NB4 (cell line): ENCODE measurements around the gene TENM4.

Source experiments
- DNase-seq: peaks from one replicate; pipeline ENCODE4 v3.0.0; 2010; ENCODE audit warnings: low read depth
- H3K4me3 ChIP-seq: one replicate; pipeline ENCODE4 v1.5.1; 2011; ENCODE audit warnings: mild to moderate bottlenecking, low read depth, low read length, moderate library complexity
- MYC ChIP-seq: IDR thresholded peaks from 2 replicates; pipeline ENCODE4 v1.6.1; 2011; ENCODE audit warnings: low read depth, low read length
- POLR2A ChIP-seq: IDR thresholded peaks from 2 replicates; pipeline ENCODE4 v1.6.1; 2011; ENCODE audit warnings: mild to moderate bottlenecking; ENCODE audit not compliant: insufficient read length; ENCODE audit errors: extremely low read depth
- TF ChIP-seq, protein P1 (sequence below): IDR thresholded peaks from one replicate; pipeline ENCODE4 v1.5.1; 2012; ENCODE audit warnings: low read depth, low read length
- TF ChIP-seq, protein P2 (sequence below): IDR thresholded peaks from 2 replicates; pipeline ENCODE4 v1.6.1; 2011; ENCODE audit warnings: low read depth, low read length

TENM4 gene

GRCh38 chr11:79440571-79441460 is at the start of gene TENM4:
TENM4 (minus strand) TSS chr11:79441030; CDS start chr11:79069944, 371,086 bp downstream.
- DNase-seq = no peak
- no peak within 1 kb of the TSS for H3K4me3 ChIP-seq
- TF ChIP-seq MYC = no peak
- TF ChIP-seq, protein P1, sequence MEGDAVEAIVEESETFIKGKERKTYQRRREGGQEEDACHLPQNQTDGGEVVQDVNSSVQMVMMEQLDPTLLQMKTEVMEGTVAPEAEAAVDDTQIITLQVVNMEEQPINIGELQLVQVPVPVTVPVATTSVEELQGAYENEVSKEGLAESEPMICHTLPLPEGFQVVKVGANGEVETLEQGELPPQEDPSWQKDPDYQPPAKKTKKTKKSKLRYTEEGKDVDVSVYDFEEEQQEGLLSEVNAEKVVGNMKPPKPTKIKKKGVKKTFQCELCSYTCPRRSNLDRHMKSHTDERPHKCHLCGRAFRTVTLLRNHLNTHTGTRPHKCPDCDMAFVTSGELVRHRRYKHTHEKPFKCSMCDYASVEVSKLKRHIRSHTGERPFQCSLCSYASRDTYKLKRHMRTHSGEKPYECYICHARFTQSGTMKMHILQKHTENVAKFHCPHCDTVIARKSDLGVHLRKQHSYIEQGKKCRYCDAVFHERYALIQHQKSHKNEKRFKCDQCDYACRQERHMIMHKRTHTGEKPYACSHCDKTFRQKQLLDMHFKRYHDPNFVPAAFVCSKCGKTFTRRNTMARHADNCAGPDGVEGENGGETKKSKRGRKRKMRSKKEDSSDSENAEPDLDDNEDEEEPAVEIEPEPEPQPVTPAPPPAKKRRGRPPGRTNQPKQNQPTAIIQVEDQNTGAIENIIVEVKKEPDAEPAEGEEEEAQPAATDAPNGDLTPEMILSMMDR = no peak
- TF ChIP-seq, protein P2, sequence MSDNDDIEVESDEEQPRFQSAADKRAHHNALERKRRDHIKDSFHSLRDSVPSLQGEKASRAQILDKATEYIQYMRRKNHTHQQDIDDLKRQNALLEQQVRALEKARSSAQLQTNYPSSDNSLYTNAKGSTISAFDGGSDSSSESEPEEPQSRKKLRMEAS = no peak

DNA sequence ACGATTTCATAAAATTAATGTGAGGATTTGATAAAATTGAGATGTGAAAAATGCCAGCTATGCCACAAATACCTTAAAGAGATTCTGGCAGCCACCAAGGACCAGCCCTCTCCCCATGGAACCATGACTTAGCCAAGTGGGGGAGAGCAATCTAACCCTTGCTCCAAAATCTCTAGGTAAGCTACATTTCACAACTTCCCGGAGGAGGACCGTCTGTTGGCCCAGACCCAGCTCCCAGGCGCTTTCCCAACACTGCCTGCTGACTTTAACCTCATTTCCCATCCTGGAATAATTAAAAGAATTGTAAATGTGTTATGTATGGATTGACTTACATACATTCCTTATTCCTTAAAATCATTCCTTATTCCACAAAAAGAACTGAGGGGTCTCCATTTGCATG is 47.5 kb upstream of the TENM4 start:
- TF ChIP-seq POLR2A = no peak
- TF ChIP-seq, protein P2 = no peak
- DNase-seq = no peak

GRCh38 chr11:79487412-79487811 is 46.6 kb upstream of the TENM4 start:
- H3K4me3 ChIP-seq = no peak overlapping the region
- TF ChIP-seq MYC = no peak
- TF ChIP-seq POLR2A = no peak
- TF ChIP-seq, protein P1 = no peak
- TF ChIP-seq, protein P2 = no peak
- peak; percentile 50 for DNase-seq

More for the DNA sequence above, 47.5 kb upstream of the TENM4 start:
- no peak overlapping the region for H3K4me3 ChIP-seq

- no peak for DNase-seq
- TF ChIP-seq, protein P1 = no peak
- TF ChIP-seq POLR2A = no peak
- H3K4me3 ChIP-seq = no peak overlapping the region
Measured at GRCh38 chr11:79486242-79486984, 45.6 kb upstream of the TENM4 start.

GRCh38 chr11:79485694-79486093 is 44.9 kb upstream of the TENM4 start:
- no peak overlapping the region for H3K4me3 ChIP-seq
- TF ChIP-seq, protein P2 = no peak
- no peak for DNase-seq

GRCh38 chr11:79484872-79485271 is 44.0 kb upstream of the TENM4 start:
- TF ChIP-seq POLR2A (no peak), MYC (no peak)
- TF ChIP-seq, protein P2 = no peak
- TF ChIP-seq, protein P1 = no peak
- no peak overlapping the region for H3K4me3 ChIP-seq
- no peak for DNase-seq

GRCh38 chr11:79482800-79483199 is 42.0 kb upstream of the TENM4 start:
- TF ChIP-seq, protein P2 = no peak
- TF ChIP-seq MYC (no peak), POLR2A (no peak)
- TF ChIP-seq, protein P1 = no peak
- DNase-seq = peak; percentile 53
- H3K4me3 ChIP-seq = no peak overlapping the region
